ENCODE results near the gene FSHR.

DNA sequence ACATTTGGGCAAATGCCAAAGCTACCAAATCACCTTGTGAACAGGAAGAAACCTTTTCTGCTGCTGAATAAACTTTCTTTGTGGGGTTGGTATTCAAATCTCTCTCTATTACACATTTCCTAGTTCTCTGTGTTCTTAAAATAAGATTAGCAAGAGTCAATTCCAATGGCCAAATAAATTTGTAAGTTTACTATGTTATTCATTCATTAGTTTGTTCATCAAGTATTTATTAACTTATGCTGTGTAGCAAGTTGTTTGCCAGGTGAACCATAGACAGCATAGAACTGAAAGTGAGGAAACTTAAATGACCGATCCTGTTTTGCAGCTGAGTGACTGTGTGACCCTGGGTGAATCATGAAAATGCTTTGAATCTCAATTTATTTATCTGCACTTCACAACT, 37.7 kb upstream of the FSHR start:
- TF ChIP-seq, protein P1, sequence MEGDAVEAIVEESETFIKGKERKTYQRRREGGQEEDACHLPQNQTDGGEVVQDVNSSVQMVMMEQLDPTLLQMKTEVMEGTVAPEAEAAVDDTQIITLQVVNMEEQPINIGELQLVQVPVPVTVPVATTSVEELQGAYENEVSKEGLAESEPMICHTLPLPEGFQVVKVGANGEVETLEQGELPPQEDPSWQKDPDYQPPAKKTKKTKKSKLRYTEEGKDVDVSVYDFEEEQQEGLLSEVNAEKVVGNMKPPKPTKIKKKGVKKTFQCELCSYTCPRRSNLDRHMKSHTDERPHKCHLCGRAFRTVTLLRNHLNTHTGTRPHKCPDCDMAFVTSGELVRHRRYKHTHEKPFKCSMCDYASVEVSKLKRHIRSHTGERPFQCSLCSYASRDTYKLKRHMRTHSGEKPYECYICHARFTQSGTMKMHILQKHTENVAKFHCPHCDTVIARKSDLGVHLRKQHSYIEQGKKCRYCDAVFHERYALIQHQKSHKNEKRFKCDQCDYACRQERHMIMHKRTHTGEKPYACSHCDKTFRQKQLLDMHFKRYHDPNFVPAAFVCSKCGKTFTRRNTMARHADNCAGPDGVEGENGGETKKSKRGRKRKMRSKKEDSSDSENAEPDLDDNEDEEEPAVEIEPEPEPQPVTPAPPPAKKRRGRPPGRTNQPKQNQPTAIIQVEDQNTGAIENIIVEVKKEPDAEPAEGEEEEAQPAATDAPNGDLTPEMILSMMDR (conservative IDR thresholded peaks at IDR 0.05; ENCODE audit: low read length), result no peak
- TF ChIP-seq EZH2phosphoT487 (IDR thresholded peaks at IDR 0.05; ENCODE audit: borderline replicate concordance), result no peak
